Kasumi-1 (cell line): ENCODE measurements around the gene WAC.
A peak's percentile ranks its signal among the peaks of the same experiment; 100 is the strongest.
"Not testable (repeated sequence)": the region's sequence is repeated elsewhere in the genome, so short reads cannot be mapped to it uniquely, and the experiment has no call there.

ENCODE experiments used
- DNase-seq, 2 experiments: peaks; one replicate each; lab custom pipeline; 2025; lab: John Stamatoyannopoulos, UW

WAC gene

GRCh38 chr10:28566458-28567015 is 33.6 kb downstream of the WAC start:
- DNase-seq: no peak

DNA sequence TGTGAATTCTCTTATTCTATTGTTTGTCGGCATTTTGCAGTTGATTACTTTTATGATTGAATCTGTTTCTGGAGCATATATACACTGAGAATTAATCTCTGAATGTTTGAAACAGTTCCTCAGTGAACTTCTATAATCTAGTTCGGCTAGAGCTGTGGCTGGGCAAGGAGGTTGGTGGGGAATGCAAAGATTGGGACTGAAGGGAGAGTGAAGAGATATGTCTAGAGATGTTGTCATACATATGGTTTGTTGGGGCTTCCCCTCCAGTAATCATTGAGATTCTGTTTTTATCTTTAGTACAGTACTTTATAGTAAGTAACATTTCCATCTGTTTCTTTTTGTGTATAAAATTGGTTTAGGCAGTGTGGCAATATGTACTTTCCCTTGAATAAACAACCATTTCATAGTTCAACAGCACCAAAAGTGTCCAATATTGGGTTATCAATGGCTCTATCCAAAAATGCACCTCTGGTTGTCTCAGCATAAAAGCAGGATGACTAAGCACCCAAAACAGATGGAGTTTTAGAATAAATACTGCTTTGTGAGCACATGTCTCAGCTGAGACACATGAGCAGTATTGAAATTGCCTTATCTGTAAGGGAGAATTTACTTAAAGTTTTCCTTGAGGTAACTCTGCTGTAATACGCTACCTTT is 36.7 kb downstream of the WAC start:
- no peak for DNase-seq

DNA sequence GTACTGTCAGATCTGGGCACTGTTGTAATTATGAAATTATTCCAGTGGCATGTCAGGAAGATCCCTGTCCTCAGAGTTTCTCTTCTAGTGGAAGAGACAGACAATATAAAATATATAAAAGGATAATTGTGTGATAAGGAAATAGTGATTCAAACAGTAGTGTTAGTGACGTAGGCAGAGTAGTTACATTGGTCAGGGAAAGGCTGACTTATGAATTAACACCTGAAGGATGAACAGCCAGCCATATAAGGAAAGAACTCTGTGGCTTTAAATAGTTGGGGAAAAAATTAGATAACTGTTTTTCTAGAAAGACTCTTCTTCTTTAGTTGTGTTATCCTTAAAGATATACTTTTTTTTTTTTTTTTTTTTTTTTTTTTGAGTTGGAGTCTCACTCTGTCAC is 37.7 kb downstream of the WAC start:
- DNase-seq: no peak

DNA sequence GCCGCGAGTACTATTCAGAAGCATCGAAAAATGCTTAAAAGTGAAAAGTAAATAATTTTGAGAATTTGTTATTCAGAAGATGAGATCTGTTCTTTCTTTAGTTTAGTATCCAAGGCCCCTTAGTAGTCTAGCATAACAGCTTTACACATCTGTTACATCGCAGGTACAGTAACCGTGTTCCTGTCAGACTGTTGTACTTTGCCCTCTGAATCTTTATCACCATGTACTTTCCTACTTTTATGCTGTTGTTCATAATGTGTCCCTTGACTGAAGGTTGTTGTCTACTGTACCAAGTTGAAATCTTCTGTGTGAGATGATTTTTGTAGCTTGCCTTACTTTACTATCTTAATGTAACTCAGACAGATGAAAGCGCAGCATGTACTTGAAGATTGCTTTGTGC is 38.3 kb downstream of the WAC start:
- no peak for DNase-seq

DNA sequence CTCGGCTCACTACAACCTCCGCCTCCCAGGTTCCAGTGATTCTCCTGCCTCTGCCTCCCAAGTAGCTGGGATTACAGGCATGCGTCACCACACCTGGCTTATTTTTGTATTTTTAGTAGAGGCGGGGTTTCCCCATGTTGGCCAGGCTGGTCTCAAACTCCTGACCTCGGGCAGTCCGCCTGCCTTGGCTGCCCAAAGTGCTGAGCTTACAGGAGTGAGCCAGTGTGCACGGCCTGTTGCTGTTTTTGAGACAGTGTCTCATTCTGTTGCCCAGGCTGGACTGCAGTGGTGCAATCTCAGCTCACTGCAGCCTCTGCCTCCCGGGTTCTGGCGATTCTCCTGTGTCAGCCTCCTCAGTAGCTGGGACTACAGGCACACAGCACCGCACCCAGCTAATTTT is 41.3 kb downstream of the WAC start:
- DNase-seq: not testable (repeated sequence)

- no peak for DNase-seq
Observed at GRCh38 chr10:28575852-28576251, 42.9 kb downstream of the WAC start.

DNA sequence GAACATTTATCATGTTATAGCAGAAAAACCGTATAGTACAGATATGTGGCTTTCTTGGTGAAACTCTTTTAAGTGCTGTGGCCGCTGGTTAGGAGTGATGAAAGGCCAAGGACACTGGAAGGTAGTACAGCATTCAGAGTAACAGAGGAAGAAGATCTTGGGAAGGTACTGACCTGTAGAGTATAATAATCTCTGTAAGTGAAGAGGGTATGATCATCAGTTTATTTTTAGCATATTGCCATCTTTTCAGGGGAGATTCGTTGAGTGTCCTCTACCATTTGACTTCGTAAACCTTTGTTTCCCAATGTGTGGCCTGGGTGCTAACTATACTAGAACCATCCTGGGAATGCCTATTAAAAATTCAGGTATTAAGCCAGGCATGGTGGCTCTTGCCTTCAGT is 44.6 kb downstream of the WAC start:
- no peak for DNase-seq

- DNase-seq: no peak
Observed at GRCh38 chr10:28578454-28578853, 45.5 kb downstream of the WAC start.

DNA sequence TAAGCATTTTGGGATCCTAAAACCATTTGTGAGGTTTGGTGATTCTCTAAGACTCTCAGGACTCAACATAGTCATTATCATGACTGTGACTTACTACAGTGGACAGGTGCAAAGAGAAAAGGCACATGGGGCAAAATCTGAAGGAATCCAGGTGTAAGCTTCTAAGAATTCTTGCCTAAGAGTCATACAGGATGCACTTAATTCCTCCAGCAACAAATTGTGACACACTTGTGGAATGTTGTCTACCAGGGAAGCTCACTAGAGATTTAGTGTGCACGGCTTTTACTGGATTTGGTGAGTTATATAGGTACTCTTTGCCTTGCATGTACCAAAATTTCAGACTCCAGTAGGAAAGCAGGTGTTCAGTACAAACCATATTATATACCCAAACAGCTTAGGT is 47.9 kb downstream of the WAC start:
- DNase-seq: no peak

- DNase-seq: no peak
Observed at GRCh38 chr10:28581916-28582315, 49.0 kb downstream of the WAC start.

- no peak for DNase-seq
Observed at GRCh38 chr10:28585076-28585475, 52.2 kb downstream of the WAC start.

GRCh38 chr10:28586176-28586575 is 53.3 kb downstream of the WAC start:
- DNase-seq: no peak

- DNase-seq: peak; percentile 32 to 39
Observed at GRCh38 chr10:28587270-28587969, 54.5 kb downstream of the WAC start.

GRCh38 chr10:28587970-28588290 is 55.0 kb downstream of the WAC start:
- peak in 1 of 2 experiments; percentile 15 for DNase-seq

GRCh38 chr10:28592953-28593352 is 60.0 kb downstream of the WAC start:
- peak; percentile 33 to 38 for DNase-seq

GRCh38 chr10:28593811-28594210 is 60.9 kb downstream of the WAC start:
- no peak for DNase-seq

GRCh38 chr10:28594406-28594805 is 61.5 kb downstream of the WAC start:
- no peak for DNase-seq

- no peak for DNase-seq
Observed at GRCh38 chr10:28595613-28596012, 62.7 kb downstream of the WAC start.

DNA sequence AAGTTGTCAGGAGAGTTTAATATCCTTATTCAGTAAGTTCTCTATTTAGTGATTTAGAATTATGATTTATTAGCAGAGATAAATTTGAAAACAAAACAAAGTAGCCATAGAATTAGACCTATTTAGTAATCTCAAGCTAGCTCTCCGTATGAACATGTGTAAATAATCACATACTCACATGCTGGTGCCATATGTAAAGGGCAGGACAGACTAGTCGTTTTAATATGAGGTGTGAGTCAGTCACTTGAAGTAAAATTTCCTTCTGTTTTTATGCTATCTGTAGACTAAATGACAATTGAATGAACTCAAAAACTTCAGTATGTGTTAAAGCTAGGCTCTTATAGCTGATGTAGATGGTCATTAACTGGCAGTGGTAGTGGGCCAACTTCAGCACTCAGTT is 67.1 kb downstream of the WAC start:
- DNase-seq: no peak

- DNase-seq: no peak
Observed at GRCh38 chr10:28601012-28601411, 68.1 kb downstream of the WAC start.

- DNase-seq: no peak
Observed at GRCh38 chr10:28604567-28605536, 71.9 kb downstream of the WAC start.

DNA sequence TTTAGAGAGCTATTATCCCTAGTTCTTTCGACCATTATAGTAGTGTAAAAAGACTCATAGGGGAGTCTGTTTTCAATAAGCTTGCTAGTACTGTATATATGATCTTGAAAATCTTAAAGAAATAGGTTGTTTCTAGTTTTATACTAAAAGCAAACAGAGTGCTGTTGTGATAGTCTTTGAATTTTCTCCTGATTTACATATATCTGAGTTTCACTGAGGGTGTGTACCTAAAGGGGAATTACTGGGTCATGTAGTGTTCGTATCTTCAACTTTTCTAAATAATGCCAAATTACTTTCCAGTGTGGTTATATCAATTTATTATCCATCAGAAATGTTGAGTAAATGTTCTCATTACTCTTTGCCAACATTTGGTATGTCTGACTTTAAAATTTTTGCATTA is 73.7 kb downstream of the WAC start:
- no peak for DNase-seq

DNA sequence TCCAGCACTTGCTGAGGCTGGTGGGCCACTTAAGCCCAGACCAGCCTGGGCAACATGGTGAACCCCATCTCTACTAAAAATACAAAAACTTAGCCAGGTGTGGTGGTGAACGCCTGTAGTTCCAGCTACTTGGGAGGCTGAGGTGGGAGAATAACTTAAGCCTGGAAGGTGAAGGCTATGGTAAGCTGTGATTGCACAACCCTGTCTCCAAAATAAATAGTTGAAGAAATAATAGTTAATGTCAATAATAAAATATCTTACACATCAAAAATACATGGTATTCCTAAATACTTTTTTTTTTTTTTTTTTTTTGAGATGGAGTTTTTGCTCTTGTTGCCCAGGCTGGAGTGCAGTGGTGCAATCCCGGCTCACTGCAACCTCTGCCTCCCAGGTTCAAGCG is 76.7 kb downstream of the WAC start:
- DNase-seq: not testable (repeated sequence)
